ENCODE measurements around the gene PCSK9. TPM values are rescaled to one million over a fixed set of nuclear protein-coding genes. Genes with fewer than 3 reads are reported as not detected.

PCSK9 gene
- total and polyA plus RNA-seq, 2 experiments from 2014 or later = 77.6 to 327 TPM

GRCh38 chr1:55079651-55080050 is 40.3 kb downstream of the PCSK9 start (continued):
- TF ChIP-seq, protein P1, sequence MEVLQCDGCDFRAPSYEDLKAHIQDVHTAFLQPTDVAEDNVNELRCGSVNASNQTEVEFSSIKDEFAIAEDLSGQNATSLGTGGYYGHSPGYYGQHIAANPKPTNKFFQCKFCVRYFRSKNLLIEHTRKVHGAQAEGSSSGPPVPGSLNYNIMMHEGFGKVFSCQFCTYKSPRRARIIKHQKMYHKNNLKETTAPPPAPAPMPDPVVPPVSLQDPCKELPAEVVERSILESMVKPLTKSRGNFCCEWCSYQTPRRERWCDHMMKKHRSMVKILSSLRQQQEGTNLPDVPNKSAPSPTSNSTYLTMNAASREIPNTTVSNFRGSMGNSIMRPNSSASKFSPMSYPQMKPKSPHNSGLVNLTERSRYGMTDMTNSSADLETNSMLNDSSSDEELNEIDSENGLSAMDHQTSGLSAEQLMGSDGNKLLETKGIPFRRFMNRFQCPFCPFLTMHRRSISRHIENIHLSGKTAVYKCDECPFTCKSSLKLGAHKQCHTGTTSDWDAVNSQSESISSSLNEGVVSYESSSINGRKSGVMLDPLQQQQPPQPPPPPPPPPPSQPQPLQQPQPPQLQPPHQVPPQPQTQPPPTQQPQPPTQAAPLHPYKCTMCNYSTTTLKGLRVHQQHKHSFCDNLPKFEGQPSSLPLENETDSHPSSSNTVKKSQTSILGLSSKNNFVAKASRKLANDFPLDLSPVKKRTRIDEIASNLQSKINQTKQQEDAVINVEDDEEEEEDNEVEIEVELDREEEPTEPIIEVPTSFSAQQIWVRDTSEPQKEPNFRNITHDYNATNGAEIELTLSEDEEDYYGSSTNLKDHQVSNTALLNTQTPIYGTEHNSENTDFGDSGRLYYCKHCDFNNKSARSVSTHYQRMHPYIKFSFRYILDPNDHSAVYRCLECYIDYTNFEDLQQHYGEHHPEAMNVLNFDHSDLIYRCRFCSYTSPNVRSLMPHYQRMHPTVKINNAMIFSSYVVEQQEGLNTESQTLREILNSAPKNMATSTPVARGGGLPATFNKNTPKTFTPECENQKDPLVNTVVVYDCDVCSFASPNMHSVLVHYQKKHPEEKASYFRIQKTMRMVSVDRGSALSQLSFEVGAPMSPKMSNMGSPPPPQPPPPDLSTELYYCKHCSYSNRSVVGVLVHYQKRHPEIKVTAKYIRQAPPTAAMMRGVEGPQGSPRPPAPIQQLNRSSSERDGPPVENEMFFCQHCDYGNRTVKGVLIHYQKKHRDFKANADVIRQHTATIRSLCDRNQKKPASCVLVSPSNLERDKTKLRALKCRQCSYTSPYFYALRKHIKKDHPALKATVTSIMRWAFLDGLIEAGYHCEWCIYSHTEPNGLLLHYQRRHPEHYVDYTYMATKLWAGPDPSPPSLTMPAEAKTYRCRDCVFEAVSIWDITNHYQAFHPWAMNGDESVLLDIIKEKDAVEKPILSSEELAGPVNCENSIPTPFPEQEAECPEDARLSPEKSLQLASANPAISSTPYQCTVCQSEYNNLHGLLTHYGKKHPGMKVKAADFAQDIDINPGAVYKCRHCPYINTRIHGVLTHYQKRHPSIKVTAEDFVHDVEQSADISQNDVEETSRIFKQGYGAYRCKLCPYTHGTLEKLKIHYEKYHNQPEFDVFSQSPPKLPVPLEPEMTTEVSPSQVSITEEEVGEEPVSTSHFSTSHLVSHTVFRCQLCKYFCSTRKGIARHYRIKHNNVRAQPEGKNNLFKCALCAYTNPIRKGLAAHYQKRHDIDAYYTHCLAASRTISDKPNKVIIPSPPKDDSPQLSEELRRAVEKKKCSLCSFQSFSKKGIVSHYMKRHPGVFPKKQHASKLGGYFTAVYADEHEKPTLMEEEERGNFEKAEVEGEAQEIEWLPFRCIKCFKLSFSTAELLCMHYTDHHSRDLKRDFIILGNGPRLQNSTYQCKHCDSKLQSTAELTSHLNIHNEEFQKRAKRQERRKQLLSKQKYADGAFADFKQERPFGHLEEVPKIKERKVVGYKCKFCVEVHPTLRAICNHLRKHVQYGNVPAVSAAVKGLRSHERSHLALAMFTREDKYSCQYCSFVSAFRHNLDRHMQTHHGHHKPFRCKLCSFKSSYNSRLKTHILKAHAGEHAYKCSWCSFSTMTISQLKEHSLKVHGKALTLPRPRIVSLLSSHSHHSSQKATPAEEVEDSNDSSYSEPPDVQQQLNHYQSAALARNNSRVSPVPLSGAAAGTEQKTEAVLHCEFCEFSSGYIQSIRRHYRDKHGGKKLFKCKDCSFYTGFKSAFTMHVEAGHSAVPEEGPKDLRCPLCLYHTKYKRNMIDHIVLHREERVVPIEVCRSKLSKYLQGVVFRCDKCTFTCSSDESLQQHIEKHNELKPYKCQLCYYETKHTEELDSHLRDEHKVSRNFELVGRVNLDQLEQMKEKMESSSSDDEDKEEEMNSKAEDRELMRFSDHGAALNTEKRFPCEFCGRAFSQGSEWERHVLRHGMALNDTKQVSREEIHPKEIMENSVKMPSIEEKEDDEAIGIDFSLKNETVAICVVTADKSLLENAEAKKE (CRISPR knock-in tag; IDR thresholded peaks at IDR 0.05) = no peak
- TF ChIP-seq JUNB (IDR thresholded peaks at IDR 0.05; ENCODE audit: unreplicated experiment) = no peak

DNA sequence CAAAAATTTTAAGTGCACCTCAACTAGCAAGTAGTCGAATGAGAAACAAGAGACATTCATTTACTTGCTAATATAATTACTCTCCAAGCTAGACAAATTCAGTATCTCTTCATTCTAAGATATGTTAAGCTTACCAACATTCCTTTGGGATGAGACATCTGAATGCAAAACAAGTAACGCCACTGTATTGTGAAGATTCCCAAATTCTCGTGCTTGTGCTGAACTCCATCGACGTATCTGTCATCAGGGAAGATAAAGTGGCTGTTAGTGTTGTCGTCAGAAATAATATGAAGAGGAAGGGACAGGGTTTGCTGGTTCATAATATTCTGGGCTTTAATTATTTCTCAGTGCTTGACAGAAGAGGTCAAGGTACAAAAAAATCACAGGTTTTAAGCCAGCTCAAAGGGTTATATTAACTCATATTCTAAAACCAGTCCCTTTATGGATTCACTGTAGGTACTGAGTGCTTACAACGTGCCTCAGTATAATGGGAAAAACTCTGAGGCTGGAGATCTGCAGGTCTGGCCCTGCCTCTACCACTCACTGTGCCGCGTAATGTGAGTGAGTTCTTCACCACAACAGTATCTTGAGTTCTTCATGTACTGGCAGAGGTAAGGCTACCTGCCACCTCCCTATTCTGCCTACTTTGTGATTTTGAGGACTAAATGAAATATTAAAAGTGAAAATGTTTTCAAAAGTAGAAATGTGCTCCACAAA is 42.0 kb downstream of the PCSK9 start:
- Histone ChIP-seq H3K27ac (ENCODE audit: low read depth) (peak overlapping the region; percentile 18), H3K36me3 (ENCODE audit: insufficient read depth) (peaks cover 39% of the 10 kb centered on the region; the same call in 1 of the 2 replicates), H3K27me3 (ENCODE audit: insufficient read depth) (no peaks in the 10 kb centered on the region), H3K9me2 (ENCODE audit: insufficient read depth) (no peaks in the 10 kb centered on the region), H3K4me2 (no peak overlapping the region), H3K4me3 (no peak overlapping the region), H4K20me1 (replicated peaks; ENCODE audit: insufficient read depth) (no peaks in the 10 kb centered on the region), H3F3A (replicated peaks; ENCODE audit: low read depth) (no peaks in the 10 kb centered on the region), H3K79me2 (replicated peaks; ENCODE audit: insufficient read depth) (no peaks in the 10 kb centered on the region), H2AFZ (no peak overlapping the region), H3K4me1 (ENCODE audit: insufficient read depth) (peaks cover 9% of the 10 kb centered on the region; the same call in 1 of the 2 replicates)
- peak; percentile 51 for ATAC-seq
- H3K4me1 Mint-ChIP-seq = peaks cover 6% of the 10 kb centered on the region
- no peaks in the 10 kb centered on the region for H3K9me3 Mint-ChIP-seq
- H3K27me3 Mint-ChIP-seq (ENCODE audit: insufficient read depth, low read depth, poor library complexity) = no peaks in the 10 kb centered on the region
- H3K27ac Mint-ChIP-seq = peak overlapping the region; percentile 8; the same call in 1 of the 2 replicates
- H3K36me3 Mint-ChIP-seq (ENCODE audit: low read depth) = peaks cover 72% of the 10 kb centered on the region
- no peak overlapping the region for H3K4me3 Mint-ChIP-seq
- peak; percentile 52 for DNase-seq (ENCODE audit: low spot score)
- no peak for TF ChIP-seq JUNB (IDR thresholded peaks at IDR 0.05; ENCODE audit: unreplicated experiment)
- TF ChIP-seq NANOG (IDR thresholded peaks at IDR 0.05; ENCODE audit: borderline replicate concordance) = no peak
- TF ChIP-seq CTCF (conservative IDR thresholded peaks at IDR 0.05; ENCODE audit: low read depth in 2 of 2) = no peak
- TF ChIP-seq, protein P1 (CRISPR knock-in tag; IDR thresholded peaks at IDR 0.05) = no peak
- no peak for TF ChIP-seq POLR2AphosphoS5 (IDR thresholded peaks at IDR 0.05; ENCODE audit: low read depth)
- no peak for TF ChIP-seq EZH2phosphoT487 (IDR thresholded peaks at IDR 0.05; ENCODE audit: unreplicated experiment)
